Stimulated activated CD4-positive, alpha-beta T cell treated with anti-CD3 and anti-CD28 coated beads, Interleukin-12 subunit alpha, Interleukin-12 subunit beta, amount 100 ng/mL, for 24 hours (primary cell): ENCODE measurements around the gene ADCY2.

Source experiments
- DNase-seq, 2 experiments: peaks; one replicate each; pipeline ENCODE4 v3.0.0-alpha.2; 2020; ENCODE audit warnings: low read depth in 2 of 2

The ADCY2 gene

DNA sequence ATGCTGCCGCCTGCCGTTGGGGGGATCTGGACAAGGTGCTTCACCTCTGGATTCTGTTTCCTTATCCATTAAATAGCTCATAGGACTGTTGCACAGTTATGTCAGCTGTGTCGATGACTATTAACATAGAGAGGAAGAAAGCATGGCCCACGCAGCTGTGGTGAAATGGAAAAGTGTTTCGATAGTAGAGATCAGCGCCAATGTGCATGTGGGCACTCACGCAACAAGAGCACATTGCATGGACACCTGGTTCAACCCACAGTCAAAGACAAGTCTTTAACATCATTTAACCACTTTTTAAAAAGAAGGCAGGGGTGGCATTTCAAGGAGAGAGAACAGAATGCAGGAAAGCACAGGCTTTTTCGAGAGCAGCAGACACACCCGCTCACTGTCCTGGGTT, 107.6 kb downstream of the ADCY2 start:
- no peak for DNase-seq

DNA sequence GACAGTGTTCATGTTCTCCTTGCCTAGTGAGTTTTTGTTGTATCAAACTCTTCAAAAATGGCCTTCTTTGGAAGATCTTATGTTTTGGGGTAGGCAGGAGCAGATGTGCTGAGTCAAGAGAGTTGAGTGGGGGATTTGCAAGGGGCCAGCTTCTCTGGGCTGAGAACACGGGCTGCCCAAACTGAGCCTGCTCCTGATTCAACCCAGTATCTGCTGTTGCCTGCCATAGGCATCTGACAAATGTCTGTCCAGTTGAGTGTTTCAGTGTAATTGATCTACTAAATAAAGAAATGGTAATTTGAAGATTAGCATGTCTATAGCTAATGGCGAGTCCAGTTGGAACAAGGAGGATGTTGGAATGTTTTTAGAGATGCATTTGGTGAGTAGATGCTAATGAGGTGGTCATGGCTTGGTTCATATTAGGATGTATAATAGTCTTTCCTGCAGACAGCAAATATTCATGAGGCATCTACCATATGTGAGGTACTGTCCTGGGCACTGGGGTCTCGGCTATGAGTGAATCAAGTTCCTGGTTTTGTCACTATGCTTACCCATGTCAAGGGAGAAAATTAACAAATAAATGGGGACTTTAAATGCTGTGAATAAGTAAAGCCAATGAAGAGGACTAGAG, 119.5 kb downstream of the ADCY2 start:
- DNase-seq, result no peak

DNA sequence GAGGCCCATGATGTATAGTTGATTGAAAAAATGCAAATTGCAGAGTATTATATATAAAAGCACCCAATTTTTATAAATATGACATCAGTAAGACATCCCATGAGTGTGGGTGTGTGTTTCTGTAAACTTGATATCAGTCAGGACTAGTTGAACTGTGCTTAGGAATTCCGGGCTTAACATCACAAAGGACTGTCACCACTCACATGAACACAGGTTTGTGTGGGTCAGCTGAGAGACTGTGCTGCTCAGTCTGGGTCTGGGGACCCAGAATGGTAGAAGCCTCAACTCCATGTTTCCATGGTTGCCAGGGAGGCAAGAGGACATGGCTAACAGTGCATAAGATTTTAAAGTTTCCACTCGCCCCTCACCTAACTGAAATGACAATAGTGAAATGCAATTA, 120.3 kb downstream of the ADCY2 start:
- DNase-seq, result no peak

DNA sequence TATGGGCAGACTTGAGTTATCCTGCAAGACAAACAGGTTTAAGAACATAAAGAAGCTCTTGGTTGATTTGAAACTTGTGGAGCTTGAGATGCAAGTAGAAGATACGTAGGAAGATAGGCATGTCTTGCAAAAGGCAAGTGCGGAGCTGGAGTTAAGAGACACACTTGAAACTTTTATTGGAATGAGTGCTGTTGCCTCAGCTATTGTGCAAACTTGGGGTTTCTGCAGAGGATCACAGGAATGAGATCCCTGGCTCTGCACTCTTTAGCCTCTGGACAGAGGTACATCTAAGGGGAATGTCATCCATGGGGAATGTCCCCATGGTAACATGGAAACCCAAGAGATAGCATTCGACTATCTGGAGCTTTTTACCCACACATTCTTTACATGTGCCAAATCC, 121.1 kb downstream of the ADCY2 start:
- no peak for DNase-seq

DNA sequence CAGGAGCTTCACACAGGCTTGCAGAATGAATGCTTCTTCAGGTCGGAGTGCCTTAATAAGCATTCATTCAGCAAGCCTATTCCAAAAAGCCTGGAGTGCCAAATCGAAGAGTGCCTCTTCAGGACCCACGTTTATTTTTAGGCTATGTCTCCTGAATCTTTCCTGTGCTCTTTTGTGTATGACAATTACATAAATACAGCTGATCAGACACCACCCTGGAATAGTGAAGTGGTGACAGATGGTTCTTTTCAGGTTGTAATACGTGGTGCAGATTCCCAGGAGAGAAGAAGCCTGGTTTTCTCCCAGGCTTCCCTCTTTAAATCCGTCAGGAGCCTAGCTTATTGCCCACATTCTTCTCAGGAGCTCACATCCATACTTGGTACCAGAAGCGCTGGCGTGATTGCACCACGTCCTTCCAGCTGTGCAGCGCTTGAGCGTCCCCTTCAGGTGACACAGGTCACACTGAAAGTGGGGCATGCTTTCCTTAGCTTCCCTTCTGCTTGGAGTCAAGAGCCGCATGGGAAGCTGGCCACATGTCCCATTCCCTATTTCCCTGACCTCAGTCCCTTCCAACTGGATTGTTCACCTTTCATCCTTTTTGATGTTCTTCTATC, 123.1 kb downstream of the ADCY2 start:
- no peak for DNase-seq

DNA sequence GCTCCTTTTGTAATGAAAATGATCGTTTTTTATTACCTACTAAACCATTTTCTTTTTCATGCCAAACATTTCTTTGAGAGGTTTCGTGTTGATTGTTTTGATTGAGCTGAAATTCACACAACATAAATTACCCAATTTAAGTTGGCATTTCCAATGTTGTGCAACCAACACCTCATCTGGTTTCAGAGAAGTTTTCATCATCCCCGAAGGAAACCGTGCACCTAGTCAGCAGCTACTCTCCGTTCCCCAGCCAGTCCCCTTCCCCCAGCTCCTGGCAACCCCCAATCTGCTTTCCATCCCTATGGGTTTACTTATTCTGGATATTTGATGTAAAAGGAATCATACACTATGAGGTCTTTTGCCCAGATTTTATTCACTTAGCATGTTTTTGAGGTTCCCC, 123.6 kb downstream of the ADCY2 start:
- DNase-seq, result no peak

DNA sequence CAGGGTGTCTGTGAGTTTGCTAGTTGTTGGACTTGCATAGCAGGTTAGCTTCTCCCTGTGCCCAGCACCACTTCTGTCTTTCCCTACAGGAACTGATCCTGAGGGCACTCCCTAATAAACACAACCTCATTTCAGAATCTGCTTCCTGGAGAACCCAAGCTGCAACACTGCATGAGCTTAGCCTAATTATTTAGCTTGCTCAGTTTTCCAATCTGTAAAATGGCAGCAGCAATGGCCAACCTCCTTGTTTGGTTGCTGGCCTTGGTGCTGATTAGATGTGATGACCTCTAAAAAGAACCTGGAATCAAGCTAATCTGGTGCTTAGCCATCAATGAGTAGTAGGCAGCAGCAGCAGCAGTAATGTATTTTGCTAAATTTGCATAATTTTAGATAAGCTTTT, 133.9 kb downstream of the ADCY2 start:
- no peak for DNase-seq

DNA sequence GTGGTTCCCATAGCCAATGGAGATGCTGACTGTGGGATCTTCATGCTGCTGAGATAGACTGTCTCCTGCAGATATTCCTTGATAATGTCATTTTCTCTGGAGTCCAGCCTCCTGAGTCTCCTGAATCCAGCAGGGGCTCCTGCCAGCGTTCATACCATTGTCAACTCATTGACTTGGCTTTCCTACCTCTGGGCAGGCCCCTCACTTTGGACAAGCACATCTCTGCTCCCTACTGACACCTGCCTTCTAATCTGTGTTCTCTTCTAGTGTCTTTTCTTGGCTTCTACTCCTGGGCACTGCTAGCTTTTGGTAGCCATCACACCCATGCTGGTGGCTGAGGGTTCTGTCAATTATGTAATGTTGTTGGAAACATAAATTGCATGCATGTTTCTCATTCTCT, 138.0 kb downstream of the ADCY2 start:
- DNase-seq, result no peak

DNA sequence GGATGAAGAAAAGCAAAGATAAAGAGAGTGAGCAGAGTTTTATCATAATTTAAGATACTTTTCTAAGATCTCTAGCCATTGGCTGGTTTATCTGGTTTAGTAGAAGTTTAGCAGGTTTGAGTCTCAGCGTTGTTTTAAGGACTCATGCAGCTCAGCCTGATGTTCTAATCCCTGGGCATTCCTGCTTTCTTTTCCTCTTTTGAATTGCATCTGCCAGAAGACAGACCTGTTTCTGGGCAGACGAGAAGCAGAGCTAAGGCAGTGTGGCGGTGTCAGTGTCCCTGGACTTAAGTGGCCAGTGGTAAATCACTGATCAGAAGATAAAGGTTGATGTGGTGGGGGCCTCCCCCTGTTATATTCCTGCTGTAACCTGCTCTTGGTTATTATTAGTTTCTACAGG, 138.6 kb downstream of the ADCY2 start:
- DNase-seq, result no peak

DNA sequence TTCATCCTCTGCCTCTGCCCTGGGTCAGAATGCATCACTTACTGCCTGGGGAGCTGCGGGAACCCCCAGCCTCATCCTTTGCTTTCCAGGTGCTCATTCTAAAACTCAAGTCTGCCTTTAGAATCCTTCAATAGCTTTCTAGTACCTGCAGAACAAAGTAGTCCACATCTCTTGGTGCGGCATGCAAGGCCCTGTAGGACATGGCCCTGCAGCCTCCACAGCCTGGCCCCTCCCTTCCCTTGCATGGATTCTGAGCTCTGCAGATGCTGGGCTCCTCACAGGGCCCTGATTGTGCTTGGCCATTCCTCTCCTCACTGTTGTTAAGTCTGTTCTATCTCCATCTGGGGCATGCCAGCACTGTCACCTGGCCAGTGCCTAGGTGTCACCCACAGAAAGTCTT, 141.6 kb downstream of the ADCY2 start:
- DNase-seq, result no peak

DNA sequence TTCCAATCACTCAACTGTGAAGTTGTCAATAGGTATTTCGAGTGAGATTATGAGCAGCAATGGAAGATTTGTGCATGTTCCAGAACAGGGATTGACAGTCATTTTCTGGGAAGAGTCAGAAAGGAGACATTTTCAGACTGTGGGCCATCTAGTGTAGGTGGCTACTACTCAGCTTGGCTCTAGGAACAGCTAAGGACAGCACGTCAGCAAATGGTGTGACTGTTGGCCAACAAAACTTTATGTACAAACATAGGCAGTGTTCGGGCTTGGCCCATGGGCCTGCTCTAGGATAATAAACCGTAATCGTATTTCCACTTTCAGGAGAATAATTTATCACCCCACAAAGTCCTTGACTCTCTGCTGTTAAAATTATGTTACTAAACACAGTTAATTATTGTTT, 143.6 kb downstream of the ADCY2 start:
- no peak for DNase-seq

DNA sequence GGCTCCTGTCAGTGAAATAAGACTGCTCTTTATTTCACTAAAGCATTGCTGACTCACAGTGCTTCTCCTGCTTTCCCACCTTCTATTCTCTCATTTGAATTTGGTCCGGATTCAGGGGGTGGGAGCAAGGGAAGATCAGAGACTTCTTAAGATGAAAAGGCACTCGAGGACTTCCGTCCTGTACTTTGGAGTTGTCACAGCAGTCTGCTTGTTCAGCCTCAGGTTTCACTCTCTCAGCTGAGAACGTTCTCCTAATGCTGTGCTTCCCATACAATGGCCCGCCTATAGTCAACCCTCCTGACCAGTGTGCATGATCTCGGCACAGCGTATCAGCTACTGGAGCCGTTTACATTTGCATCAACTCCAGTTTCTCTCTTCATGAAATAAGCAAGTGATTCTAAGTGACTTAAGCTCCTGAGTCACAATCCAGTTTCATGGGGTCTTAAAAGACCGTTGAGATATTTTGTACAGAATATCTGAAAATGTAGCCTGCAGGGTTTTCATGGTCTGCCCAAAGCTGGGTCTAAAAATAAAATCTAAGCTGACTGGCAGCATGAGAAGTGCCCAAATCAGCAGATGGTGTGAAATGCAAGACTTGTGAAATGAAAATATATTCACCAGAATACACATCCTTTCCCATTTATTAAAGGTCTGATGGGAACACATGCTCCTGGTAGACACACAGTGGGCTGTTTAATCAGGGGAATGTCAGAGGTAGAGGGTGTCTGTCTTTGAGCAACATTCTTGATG, 145.0 kb downstream of the ADCY2 start:
- DNase-seq, result no peak

DNA sequence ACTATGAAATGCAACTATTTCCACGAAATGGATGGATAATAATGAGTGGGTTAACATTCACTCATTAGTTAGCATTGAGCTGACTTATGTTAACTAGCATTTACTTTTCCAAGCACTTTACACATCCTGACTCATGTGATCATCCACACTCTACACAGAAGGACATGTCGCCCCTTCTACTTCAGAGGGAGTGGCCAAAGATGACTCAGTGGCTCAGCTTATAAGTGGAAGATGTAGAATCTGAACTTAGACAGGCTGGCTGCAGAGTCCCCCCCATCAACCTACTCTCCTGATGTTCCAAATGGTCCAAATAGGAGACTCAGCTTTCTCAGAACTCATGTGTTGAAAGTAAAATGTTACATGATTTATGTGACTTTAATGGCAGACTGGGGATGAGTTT, 146.0 kb downstream of the ADCY2 start:
- DNase-seq, result no peak

DNA sequence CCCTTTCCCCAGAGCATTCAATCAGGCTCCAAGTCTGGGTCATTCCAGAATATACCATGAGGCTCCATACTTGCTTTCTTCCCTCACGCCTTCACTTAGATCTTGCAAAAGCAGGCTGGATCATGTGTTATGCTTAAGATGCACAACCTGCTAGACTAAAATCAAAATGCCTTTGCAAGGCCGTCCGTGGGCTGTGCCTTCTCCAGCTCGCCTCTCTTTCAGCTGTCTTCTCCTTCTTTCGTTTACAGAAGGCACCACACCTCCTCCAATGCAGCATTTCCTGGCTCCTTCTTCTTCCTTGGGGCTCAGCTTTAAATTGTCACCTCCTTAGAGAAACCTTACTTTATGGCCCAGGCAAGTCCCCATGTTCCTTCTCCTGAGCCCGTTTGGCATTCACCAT, 150.6 kb downstream of the ADCY2 start:
- DNase-seq, result no peak

DNA sequence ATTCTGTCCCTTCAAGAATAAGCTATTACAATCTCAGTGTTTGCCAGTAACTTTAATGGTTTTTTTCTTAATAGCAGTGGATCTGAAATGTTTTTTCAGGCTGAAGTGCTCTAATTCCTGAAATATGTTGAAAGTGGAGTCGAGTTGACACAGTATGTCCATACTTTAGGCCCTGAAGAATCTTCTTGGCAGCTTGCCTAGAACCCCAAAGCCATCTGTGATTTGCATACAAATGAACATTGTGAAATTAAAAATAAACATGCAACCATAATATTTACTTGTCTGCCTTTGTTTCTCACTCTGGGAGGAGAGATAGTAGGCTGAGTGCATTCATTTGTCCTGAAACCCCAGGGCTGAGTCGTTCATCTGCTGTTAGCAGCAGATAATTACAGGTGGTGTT, 152.7 kb downstream of the ADCY2 start:
- no peak for DNase-seq

DNA sequence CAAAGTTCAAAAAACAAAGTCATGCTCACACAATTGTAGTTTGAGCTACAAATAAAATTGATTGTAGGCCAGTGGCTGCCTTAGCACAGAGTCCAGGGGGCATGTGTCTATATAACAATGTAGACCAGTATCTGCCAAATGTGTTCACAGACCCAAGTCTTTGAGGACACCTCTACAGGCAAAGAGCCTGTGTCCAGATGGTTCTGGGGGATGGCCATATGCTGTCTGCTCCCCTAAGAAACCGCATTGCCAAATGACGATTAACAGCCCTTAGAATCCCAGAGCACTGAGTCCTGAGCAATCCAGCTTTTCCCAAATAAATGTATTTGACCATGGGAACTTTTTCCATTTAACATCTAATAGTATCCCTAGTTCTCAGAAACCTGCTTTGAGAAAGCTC, 169.6 kb downstream of the ADCY2 start:
- no peak for DNase-seq

DNA sequence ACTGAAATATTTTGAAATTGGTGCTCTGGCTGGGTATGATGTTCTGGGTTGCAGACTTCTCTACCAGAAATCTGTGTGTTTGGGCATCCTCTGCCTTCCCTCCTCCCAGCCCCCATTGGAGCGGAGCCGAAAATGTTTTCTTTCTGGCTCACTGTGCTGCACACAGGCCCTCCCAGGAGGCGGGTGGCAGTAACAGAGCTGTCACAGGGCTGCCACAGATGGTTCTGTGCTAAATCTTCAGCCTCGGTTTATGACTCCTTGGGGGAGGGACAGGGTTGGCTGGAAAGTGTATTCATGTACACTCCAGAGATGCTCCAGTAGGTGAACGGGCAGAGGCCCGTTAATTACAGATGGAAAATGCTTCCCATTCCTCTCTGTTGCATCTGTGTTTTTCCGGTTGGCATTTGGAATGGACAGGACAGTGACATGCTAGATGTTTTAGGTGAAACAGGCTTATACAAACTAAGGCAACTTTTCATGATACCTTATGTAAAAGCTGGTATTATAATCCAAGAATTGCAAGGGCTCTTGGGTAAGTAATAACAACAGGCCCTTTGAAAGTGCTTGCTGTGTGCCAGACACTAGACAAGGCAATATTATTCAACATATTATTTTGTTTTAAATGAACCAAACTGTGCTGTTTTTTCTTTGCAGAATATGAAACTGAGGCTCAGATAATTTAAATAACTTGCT, 180.2 kb downstream of the ADCY2 start:
- no peak for DNase-seq

DNA sequence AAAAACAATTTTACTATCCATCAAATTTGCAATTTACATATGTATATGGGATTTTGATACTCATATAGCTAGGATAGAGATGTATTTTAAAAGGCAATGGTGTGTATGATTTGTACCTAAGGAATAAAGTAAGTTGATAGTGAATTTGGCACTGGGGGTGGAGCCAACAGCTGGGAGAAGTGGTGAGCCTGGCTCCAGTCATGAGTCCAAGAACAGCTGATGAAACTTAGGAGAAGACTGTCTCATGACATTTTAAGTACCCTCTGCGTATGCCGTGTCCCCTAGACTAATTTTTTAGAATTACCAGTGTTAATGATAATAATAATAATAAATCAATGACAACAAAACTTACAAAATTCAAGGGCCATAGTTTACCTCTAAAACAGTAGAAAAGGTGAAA, 181.4 kb downstream of the ADCY2 start:
- DNase-seq, result no peak

DNA sequence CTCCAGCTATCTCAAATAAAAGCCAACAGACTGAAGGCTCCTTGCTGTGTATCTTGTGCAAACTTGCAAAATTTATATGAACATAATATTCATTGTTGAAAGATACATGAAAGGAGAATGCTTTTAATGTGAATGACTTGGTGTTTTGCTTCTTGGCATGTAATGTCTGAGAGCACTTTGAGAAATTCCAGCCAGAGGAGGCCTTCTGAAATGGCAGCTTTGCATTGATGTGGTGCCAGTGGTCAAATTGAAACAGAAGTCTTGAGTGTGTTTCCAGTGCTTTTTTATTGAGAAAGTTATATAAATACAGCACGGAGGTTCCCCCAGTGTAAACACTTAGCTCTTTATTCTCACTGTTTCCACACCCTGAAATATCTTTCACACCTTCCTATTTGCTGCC, 182.1 kb downstream of the ADCY2 start:
- DNase-seq, result no peak

DNA sequence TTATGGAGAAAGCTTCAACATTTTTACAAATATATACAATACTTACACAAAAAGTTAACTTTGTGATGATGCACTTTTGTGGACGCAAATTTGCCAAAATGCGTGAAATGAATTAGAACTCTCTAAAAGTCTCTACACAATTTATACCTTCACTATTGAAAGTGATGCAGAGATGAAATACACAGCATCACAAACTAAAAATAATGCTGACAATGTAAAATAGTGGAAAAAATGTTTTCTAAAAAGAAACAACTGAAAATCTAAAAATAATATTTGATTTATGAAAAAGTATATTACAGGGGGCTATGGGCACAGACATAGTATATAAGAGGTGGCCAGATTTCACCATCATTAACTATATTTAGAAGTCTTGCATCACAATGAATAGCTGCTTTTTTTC, 188.8 kb downstream of the ADCY2 start:
- no peak for DNase-seq

DNA sequence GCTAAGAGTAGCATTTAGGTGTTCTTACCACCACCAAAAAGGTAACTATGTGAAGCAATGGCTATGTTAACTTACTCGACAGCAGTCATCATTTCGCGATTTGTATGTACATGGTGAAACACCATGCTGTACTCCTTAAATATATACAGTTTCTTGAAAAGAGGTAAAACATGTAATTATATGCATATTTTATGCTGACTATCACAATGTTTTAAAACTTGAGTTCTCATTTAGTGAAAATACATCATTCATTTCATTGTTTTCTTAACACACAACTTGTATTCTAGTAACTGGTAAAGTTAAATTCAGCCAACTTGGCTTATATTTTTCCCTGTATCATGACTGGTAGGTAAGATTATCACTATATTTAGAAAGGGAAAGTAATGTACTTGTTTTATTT, 189.9 kb downstream of the ADCY2 start:
- no peak for DNase-seq

DNA sequence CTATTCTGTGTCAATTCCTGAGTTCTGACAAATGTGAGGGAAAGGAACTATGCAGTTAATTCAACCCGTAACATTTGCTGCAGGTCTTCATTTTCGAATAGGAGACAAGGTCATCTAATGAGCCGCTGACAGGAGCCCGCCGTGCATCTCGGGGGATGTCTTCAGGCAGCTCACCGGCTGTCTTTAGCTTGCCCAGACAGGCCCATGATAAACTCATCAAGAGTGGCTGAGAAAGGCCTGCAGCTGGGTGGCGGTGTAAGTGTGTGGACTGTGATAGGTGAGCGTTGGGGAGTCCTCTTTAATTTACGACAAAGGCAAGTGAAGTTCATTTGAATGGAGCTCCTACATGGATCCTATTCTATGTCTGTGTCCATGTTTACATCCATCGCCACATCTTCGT, 190.5 kb downstream of the ADCY2 start:
- no peak for DNase-seq

DNA sequence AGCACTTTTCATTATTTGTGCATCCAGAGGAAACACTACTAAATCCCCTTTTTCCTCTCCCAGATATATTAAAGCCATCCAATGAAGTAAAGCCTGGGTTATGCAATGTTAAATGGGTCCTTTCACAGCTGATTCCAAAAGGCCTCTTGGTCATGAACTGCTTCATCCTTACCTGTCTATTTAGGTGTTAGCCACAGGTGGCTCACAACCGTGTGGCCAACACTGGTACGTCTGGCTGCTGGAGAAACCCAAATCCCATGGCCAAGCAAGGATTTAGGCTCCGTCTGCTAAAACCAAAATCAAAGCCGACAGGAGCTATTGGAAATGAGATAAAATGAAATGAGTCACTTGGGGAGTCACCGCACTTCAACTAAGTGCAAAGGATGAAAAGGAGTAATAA, 193.9 kb downstream of the ADCY2 start:
- DNase-seq, result no peak
